Peyer's patch (tissue), 4 donors: ENCODE data around the gene CDHR2.

Experiments used
- POLR2A ChIP-seq, 2 donors: fragments of 450-650 bp; IDR thresholded peaks; one replicate each; pipeline ENCODE4 v1.5.1; 2017; ENCODE audit warnings: antibody characterized with exemption in 2 of 2, mild to moderate bottlenecking in 2 of 2, moderate library complexity in 2 of 2
- TF ChIP-seq, protein P1 (sequence below), 6 experiments: fragments of 450-650 bp in 4 of 6; fragments of 200-600 bp in 2 of 6; sonication (generic) in 1 of 6; IDR thresholded peaks; one replicate each; pipeline ENCODE4 v1.5.1; 2017 to 2019; ENCODE audit warnings: antibody characterized with exemption in 6 of 6, mild to moderate bottlenecking in 3 of 6, moderate library complexity in 1 of 6

DNA sequence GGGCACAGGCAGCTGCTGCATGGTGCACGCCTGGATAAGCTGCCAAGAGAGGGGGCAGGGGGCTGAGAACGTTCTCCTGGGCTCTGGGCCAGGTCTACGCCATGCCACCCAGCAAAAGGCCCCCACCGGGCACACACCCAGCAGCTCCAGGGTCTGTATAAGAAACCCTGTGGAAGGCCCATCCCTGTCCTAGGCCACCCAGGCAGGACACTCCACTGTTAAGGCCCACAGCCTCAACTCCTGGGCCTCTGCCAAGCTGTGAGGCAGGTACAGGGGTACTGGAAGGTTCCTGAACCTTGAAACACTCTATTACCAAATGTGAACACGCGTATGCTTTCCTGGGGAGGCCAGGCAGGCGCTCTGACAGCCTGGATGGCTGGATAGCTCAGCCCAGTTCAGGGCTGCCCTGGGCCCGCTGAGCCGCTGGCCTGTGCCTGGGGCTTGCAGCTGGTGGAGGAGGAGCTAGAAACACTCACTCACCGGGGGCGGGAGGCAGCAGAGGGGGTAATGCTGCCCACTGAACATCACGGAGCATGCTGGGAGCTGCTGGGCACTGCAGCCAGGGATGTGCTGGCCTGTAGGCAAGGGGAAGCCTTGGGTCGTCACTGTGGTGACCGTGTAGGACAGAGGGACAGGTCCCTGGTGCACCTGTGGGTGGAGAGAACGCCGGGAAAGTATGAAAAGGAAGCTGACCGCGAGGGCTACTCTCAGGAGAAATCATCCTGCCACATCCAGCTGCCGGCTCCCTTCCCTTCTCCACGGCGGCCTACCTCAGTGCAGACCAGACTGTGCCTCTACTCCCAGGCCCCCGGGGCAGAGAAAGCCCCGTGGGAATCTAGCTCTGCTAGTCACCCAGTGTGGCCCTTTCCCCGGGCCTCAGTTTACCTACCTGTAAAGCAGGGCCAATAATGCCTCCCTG, 17.9 kb upstream of the CDHR2 start:
- TF ChIP-seq, protein P1, sequence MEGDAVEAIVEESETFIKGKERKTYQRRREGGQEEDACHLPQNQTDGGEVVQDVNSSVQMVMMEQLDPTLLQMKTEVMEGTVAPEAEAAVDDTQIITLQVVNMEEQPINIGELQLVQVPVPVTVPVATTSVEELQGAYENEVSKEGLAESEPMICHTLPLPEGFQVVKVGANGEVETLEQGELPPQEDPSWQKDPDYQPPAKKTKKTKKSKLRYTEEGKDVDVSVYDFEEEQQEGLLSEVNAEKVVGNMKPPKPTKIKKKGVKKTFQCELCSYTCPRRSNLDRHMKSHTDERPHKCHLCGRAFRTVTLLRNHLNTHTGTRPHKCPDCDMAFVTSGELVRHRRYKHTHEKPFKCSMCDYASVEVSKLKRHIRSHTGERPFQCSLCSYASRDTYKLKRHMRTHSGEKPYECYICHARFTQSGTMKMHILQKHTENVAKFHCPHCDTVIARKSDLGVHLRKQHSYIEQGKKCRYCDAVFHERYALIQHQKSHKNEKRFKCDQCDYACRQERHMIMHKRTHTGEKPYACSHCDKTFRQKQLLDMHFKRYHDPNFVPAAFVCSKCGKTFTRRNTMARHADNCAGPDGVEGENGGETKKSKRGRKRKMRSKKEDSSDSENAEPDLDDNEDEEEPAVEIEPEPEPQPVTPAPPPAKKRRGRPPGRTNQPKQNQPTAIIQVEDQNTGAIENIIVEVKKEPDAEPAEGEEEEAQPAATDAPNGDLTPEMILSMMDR (IDR thresholded peaks at IDR 0.05), result no peak
- TF ChIP-seq POLR2A (IDR thresholded peaks at IDR 0.05), result no peak
